ENCODE results near the gene ATXN1.

GRCh38 chr6:16418151-16418550 lies 343.1 kb downstream of the ATXN1 start:
- TF ChIP-seq, protein P1, sequence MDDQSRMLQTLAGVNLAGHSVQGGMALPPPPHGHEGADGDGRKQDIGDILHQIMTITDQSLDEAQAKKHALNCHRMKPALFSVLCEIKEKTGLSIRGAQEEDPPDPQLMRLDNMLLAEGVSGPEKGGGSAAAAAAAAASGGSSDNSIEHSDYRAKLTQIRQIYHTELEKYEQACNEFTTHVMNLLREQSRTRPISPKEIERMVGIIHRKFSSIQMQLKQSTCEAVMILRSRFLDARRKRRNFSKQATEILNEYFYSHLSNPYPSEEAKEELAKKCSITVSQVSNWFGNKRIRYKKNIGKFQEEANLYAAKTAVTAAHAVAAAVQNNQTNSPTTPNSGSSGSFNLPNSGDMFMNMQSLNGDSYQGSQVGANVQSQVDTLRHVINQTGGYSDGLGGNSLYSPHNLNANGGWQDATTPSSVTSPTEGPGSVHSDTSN (CRISPR knock-in tag; IDR thresholded peaks at IDR 0.05): no peak
- no peak for TF ChIP-seq YY1 (tag by site-specific recombination; IDR thresholded peaks at IDR 0.05)
- TF ChIP-seq, protein P2, sequence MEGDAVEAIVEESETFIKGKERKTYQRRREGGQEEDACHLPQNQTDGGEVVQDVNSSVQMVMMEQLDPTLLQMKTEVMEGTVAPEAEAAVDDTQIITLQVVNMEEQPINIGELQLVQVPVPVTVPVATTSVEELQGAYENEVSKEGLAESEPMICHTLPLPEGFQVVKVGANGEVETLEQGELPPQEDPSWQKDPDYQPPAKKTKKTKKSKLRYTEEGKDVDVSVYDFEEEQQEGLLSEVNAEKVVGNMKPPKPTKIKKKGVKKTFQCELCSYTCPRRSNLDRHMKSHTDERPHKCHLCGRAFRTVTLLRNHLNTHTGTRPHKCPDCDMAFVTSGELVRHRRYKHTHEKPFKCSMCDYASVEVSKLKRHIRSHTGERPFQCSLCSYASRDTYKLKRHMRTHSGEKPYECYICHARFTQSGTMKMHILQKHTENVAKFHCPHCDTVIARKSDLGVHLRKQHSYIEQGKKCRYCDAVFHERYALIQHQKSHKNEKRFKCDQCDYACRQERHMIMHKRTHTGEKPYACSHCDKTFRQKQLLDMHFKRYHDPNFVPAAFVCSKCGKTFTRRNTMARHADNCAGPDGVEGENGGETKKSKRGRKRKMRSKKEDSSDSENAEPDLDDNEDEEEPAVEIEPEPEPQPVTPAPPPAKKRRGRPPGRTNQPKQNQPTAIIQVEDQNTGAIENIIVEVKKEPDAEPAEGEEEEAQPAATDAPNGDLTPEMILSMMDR (tag by site-specific recombination; IDR thresholded peaks at IDR 0.05): no peak
